Naive thymus-derived CD4-positive, alpha-beta T cell (primary cell): ENCODE data around the gene ENTR1. TPM values are rescaled to one million over a fixed set of nuclear protein-coding genes. Genes with fewer than 3 reads are reported as not detected.

Experiments used
- ATAC-seq: fragments of 150-1000 bp; cut with Tn5 transposase; 2 replicates; pipeline ENCODE4 v1.10.0; 2021; ENCODE audit warnings: mild to moderate bottlenecking, moderate library complexity
- CTCF ChIA-PET: fragments of 350-600 bp; sonication (Branson Sonifier 250); formaldehyde crosslinking; loops from one replicate; lab custom pipeline; 2021; ENCODE audit warnings: antibody characterized with exemption; lab: Charles Lee
- POLR2A ChIA-PET: fragments of 350-600 bp; sonication (Branson Sonifier 250); formaldehyde crosslinking; loops from one replicate; lab custom pipeline; 2021; ENCODE audit warnings: antibody characterized with exemption, inconsistent platforms; lab: Charles Lee
- DNase-seq, 9 donors: peaks; one replicate each; pipeline versions ENCODE4 v3.0.0 to v3.0.0-alpha.2; 2020 to 2022; ENCODE audit warnings: mixed read lengths in 1 of 9
- H3K27ac ChIP-seq: one replicate; pipeline ENCODE4 v1.7.0; 2013; ENCODE audit warnings: mild to moderate bottlenecking, low read depth, low read length, moderate library complexity
- H3K27me3 ChIP-seq, 2 donors: one replicate each; pipeline ENCODE4 v1.7.0; 2013; ENCODE audit warnings: low read length in 2 of 2, mild to moderate bottlenecking in 2 of 2, moderate library complexity in 2 of 2; ENCODE audit not compliant: control insufficient read depth in 2 of 2, insufficient read depth in 2 of 2
- H3K36me3 ChIP-seq, 3 experiments: 1 replicate in 2 of 3; 2 replicates in 1 of 3; pipeline ENCODE4 v1.7.0; 2013; ENCODE audit warnings: low read length in 3 of 3, mild to moderate bottlenecking in 3 of 3, moderate library complexity in 1 of 3; ENCODE audit not compliant: insufficient read depth in 3 of 3, control insufficient read depth in 2 of 3
- H3K4me1 ChIP-seq, 2 donors: one replicate each; pipeline ENCODE4 v1.7.0; 2013; ENCODE audit warnings: low read length in 2 of 2, mild to moderate bottlenecking in 2 of 2, moderate library complexity in 1 of 2; ENCODE audit not compliant: control insufficient read depth in 2 of 2, insufficient read depth in 2 of 2
- H3K4me3 ChIP-seq: 2 replicates; pipeline ENCODE4 v1.7.0; 2013; ENCODE audit warnings: mild to moderate bottlenecking, low read length
- H3K9me3 ChIP-seq, 3 experiments: 1 replicate in 2 of 3; 2 replicates in 1 of 3; pipeline ENCODE4 v1.7.0; 2013; ENCODE audit warnings: low read length in 3 of 3; ENCODE audit not compliant: control insufficient read depth in 2 of 3
- H3K27ac Mint-ChIP-seq, 9 donors: one replicate each; pipeline ENCODE4 v1.8.0; 2020 to 2022; ENCODE audit warnings: mixed read lengths in 9 of 9, mild to moderate bottlenecking in 8 of 9, moderate library complexity in 5 of 9, inconsistent platforms in 2 of 9
- H3K27me3 Mint-ChIP-seq, 5 donors: one replicate each; pipeline ENCODE4 v1.8.0; 2021 to 2022; ENCODE audit warnings: mixed read lengths in 5 of 5, mild to moderate bottlenecking in 1 of 5
- H3K36me3 Mint-ChIP-seq, 5 donors: one replicate each; pipeline ENCODE4 v1.8.0; 2020 to 2022; ENCODE audit warnings: mixed read lengths in 5 of 5, mild to moderate bottlenecking in 3 of 5, inconsistent platforms in 1 of 5
- H3K4me1 Mint-ChIP-seq, 7 donors: one replicate each; pipeline ENCODE4 v1.8.0; 2020 to 2022; ENCODE audit warnings: mixed read lengths in 7 of 7, mild to moderate bottlenecking in 3 of 7, inconsistent platforms in 1 of 7
- H3K4me3 Mint-ChIP-seq, 10 donors: one replicate each; pipeline ENCODE4 v1.8.0; 2020 to 2022; ENCODE audit warnings: mild to moderate bottlenecking in 10 of 10, mixed read lengths in 10 of 10, moderate library complexity in 6 of 10, inconsistent platforms in 2 of 10
- H3K9me3 Mint-ChIP-seq, 11 donors: one replicate each; pipeline ENCODE4 v1.8.0; 2020 to 2022; ENCODE audit warnings: mixed read lengths in 11 of 11, mild to moderate bottlenecking in 4 of 11, inconsistent platforms in 1 of 11, moderate library complexity in 1 of 11
- intact Hi-C, 2 donors: fragments of 100-400 bp; cut with micrococcal nuclease; formaldehyde crosslinking; loops; one replicate each; pipeline ENCODE4 v1.15.1; 2023
- polyA plus RNA-seq, 2 donors: library from polyadenylated mRNA; unstranded; fragments of 300-500 nt; fragmentation: Illumina TruSeq; gene quantifications; one replicate each; pipeline ENCODE4 v1.2.3, GENCODE V29; 2021
- total RNA-seq, 6 experiments: library from RNA in 5 of 6; stranded (reverse) in 5 of 6; gene quantifications; 1 replicate in 5 of 6; 2 replicates in 1 of 6; pipeline ENCODE4 v1.2.3 and lab custom pipeline; 2021 to 2026

The ENTR1 gene
- 10 to 100 TPM; 56.3 to 89.0 (median 66.6) TPM for total RNA-seq
- polyA plus RNA-seq = 10 to 100 TPM in 1 of 2 donors, 1 to 10 TPM in 1; 9.2 to 14.4 TPM
- 49.0 reads per million, percentile 71 among the genes with 10 or more reads in this experiment for total RNA-seq (lab: John Stamatoyannopoulos, UW)

- intact Hi-C loops = loop anchor here (1.0 to 5.0 kb wide), 9 partner anchors 10 to 832 kb away; partner anchors contain the start of genes INPP5E (in 2 of the 2), SEC16A (in 2 of the 2), SNAPC4 (in 2 of the 2) and DNLZ (in 1 of the 2)
- H3K27me3 Mint-ChIP-seq = no peaks in the 10 kb centered on the region
Observed at GRCh38 chr9:136410500-136411287, at the start of gene ENTR1, which contains the start of gene PMPCA. Gene ENTR1, minus strand, starts transcription at chr9:136410614. Its CDS starts 217 bp downstream, at chr9:136410397. Gene PMPCA, plus strand, starts transcription at chr9:136410658. Its CDS starts 11 bp downstream, at chr9:136410669.

GRCh38 chr9:136459425-136459824 lies 49.0 kb upstream of the ENTR1 start:
- peaks cover 32 to 97% (median 40%) of the 10 kb centered on the region in 3 experiments for H3K36me3 ChIP-seq
- H3K9me3 ChIP-seq = no peaks in the 10 kb centered on the region
- H3K4me3 ChIP-seq = no peak overlapping the region
- H3K4me1 ChIP-seq = no peaks in the 10 kb centered on the region
- ATAC-seq (no peak), DNase-seq (no peak)
- Mint-ChIP-seq H3K4me1 (peaks cover 0 to 6% (median 0%) of the 10 kb centered on the region in 7 donors), H3K27me3 (no peaks in the 10 kb centered on the region), H3K9me3 (no peaks in the 10 kb centered on the region), H3K36me3 (peaks cover 0 to 57% (median 13%) of the 10 kb centered on the region in 5 donors), H3K4me3 (no peak overlapping the region), H3K27ac (no peak overlapping the region)
- ChIA-PET CTCF (no interaction called here), POLR2A (no interaction called here)
- H3K27ac ChIP-seq = no peak overlapping the region
- intact Hi-C loops = no loop called here
- no peaks in the 10 kb centered on the region for H3K27me3 ChIP-seq

More at GRCh38 chr9:136410500-136411287, at the start of gene ENTR1, which contains the start of gene PMPCA:
- POLR2A ChIA-PET = interaction anchor here (0.8 to 2.3 kb wide), 8 partner anchors 10 to 676 kb away, joined by 3 to 14 read pairs (median 4); partner anchors contain the start of genes MAN1B1 and SNAPC4
- Histone ChIP-seq H3K27me3 (no peaks in the 10 kb centered on the region), H3K4me3 (peak within 1 kb of the TSS; percentile 96), H3K9me3 (no peaks in the 10 kb centered on the region), H3K36me3 (peaks cover 4 to 55% (median 11%) of the 10 kb centered on the region in 3 experiments), H3K4me1 (peaks cover 18 to 26% of the 10 kb centered on the region in 2 donors), H3K27ac (peak within 1 kb of the TSS; percentile 97)
- ATAC-seq (peak; percentile 94), DNase-seq (peak; percentile 90 to 99 (median 93))
- no peaks in the 10 kb centered on the region for H3K9me3 Mint-ChIP-seq
- peaks cover 34 to 56% (median 45%) of the 10 kb centered on the region in 7 donors for H3K4me1 Mint-ChIP-seq
- peak within 1 kb of the TSS; percentile 83 to 93 (median 90) for H3K4me3 Mint-ChIP-seq
- H3K36me3 Mint-ChIP-seq = peaks cover 4 to 34% (median 11%) of the 10 kb centered on the region in 5 donors
- H3K27ac Mint-ChIP-seq = peak within 1 kb of the TSS; percentile 78 to 95 (median 90)
- CTCF ChIA-PET = interaction anchor here (1.1 to 2.4 kb wide), 2 partner anchors 10 to 12 kb away, joined by 3 to 12 read pairs; partner anchors contain the start of gene SNAPC4

GRCh38 chr9:136457326-136457725 lies 46.9 kb upstream of the ENTR1 start:
- Histone ChIP-seq H3K27me3 (no peaks in the 10 kb centered on the region), H3K9me3 (no peaks in the 10 kb centered on the region), H3K27ac (no peak overlapping the region), H3K4me3 (no peak overlapping the region), H3K4me1 (no peaks in the 10 kb centered on the region), H3K36me3 (peaks cover 30 to 92% (median 37%) of the 10 kb centered on the region in 3 experiments)
- Mint-ChIP-seq H3K4me3 (no peak overlapping the region), H3K36me3 (peaks cover 7 to 53% (median 18%) of the 10 kb centered on the region in 5 donors), H3K9me3 (no peaks in the 10 kb centered on the region), H3K4me1 (peaks cover 0 to 6% (median 0%) of the 10 kb centered on the region in 7 donors), H3K27ac (no peak overlapping the region), H3K27me3 (no peaks in the 10 kb centered on the region)
- DNase-seq (no peak), ATAC-seq (no peak)
- intact Hi-C loops = no loop called here
- POLR2A ChIA-PET = no interaction called here
- CTCF ChIA-PET = no interaction called here

GRCh38 chr9:136456258-136456657 lies 45.8 kb upstream of the ENTR1 start:
- Histone ChIP-seq H3K9me3 (no peaks in the 10 kb centered on the region), H3K4me3 (no peak overlapping the region), H3K27ac (no peak overlapping the region), H3K36me3 (peaks cover 26 to 88% (median 33%) of the 10 kb centered on the region in 3 experiments), H3K27me3 (no peaks in the 10 kb centered on the region), H3K4me1 (no peaks in the 10 kb centered on the region)
- Mint-ChIP-seq H3K36me3 (peaks cover 7 to 57% (median 17%) of the 10 kb centered on the region in 5 donors), H3K27me3 (no peaks in the 10 kb centered on the region), H3K27ac (no peak overlapping the region), H3K4me1 (peaks cover 0 to 6% (median 0%) of the 10 kb centered on the region in 7 donors), H3K9me3 (no peaks in the 10 kb centered on the region), H3K4me3 (no peak overlapping the region)
- ATAC-seq (no peak), DNase-seq (no peak)
- POLR2A ChIA-PET = no interaction called here
- intact Hi-C loops = no loop called here
- CTCF ChIA-PET = no interaction called here

- intact Hi-C loops = no loop called here
Observed at GRCh38 chr9:136455043-136456002, 44.9 kb upstream of the ENTR1 start.

More at GRCh38 chr9:136455043-136456002, 44.9 kb upstream of the ENTR1 start:
- peaks cover 7 to 59% (median 19%) of the 10 kb centered on the region in 5 donors for H3K36me3 Mint-ChIP-seq
- ChIA-PET POLR2A (no interaction called here), CTCF (no interaction called here)
- Histone ChIP-seq H3K36me3 (peaks cover 21 to 88% (median 35%) of the 10 kb centered on the region in 3 experiments), H3K9me3 (no peaks in the 10 kb centered on the region), H3K4me3 (no peak overlapping the region), H3K27ac (no peak overlapping the region), H3K27me3 (no peaks in the 10 kb centered on the region), H3K4me1 (no peaks in the 10 kb centered on the region)
- H3K9me3 Mint-ChIP-seq = peaks cover 0 to 2% (median 0%) of the 10 kb centered on the region in 11 donors
- H3K4me1 Mint-ChIP-seq = peaks cover 0 to 6% (median 0%) of the 10 kb centered on the region in 7 donors
- H3K4me3 Mint-ChIP-seq = no peak overlapping the region
- no peak for DNase-seq
- peak; percentile 30 for ATAC-seq
- H3K27ac Mint-ChIP-seq = peak overlapping the region in 2 of 9 donors; percentile 52 to 71
- no peaks in the 10 kb centered on the region for H3K27me3 Mint-ChIP-seq
